ENCODE measurements around the gene TPMT.
"Not testable (repeated sequence)": the region's sequence is repeated elsewhere in the genome, so short reads cannot be mapped to it uniquely, and the experiment has no call there.

Gene TPMT

DNA sequence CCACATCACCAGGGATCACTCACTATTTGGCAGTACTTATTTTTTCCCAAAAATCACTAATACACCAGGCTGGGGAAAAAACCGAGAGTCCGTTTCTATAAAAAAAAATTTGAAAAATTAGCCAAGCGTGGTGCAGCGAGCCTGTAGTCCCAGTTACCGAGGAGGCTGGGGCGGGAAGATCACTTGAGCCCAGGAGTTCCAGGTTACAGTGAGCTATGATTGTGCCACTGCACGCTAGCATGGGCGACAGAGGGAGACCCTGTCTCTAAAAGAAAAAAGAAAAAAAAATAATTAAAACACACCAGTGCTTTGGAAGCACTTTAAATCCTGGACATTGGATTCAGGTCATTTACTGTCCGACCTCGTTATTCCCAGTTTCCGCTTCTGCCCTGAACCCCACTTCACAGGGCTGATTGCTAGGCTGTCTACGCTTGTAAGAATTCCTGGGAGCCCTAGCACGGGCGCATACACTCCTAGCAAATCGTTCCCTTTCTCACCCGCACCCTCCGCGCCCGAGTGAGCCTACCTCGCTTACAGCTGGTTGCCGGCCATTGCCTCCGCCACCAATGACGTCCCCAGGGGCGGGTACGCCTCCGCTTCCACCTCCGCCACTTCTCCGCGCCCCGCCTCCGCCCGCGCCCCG is at the start of gene TPMT:
Gene TPMT, minus strand, starts transcription at position 571 of the 643 bp plus-strand sequence. CDS start 5,950 bp downstream, outside the sequence.
- no peak for DNase-seq

DNA sequence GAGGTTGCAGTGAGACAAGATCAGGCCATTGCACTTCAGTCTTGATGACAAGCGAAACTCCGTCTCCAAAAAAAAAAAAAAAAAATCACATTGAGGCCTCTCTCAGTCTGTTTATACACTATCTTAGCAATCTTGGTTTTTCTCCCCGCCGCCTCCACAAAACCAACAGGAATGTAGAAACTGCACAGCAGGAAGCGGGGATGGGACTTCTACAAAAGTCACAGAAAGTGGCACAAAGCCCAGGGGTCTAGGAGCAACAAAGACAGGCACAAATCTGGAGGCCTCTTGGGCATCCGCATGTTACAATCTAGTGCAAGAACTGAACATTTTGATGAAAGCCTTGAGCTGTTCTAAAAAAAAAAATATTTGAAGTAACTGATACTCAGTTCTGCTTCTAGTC is 48.9 kb upstream of the TPMT start:
- no peak for DNase-seq

DNA sequence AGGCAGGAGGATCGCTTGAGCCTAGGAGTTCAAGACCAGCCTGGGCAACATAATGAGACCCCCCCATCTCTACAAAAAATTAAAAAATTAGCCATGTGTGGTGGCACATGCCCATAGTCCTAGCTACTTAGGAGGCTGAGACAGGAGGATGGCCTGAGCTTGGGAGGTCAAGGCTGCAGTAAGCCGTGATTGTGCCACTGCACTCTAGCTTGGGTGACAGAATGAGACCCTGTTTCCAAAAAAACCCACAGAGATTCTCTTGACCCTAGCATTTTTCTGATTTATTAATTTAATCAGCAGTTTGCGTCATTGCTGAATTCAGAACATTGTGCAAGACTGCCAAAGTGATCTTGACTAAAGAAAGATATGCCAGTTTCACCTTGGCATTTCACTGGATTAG is 37.1 kb upstream of the TPMT start:
- no peak for DNase-seq

DNA sequence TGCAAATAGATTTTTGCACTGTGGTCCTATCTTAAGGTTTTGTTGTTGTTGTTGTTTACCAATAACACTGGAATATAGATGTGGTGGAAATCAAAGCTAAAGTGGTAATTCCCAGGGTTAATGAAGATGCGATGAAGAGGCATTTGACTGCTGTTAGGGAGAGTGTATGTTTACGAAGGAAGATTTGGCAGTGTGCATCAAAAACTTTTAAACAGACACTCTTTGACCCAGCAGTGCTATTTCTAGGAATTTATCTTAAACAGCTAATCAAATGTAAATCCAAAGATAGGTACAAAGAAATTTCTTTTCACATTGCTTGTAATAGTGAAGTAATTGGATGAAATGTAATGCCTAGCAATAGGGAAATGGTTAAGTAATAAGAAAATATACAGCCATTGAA is 34.3 kb upstream of the TPMT start:
- DNase-seq: no peak

DNA sequence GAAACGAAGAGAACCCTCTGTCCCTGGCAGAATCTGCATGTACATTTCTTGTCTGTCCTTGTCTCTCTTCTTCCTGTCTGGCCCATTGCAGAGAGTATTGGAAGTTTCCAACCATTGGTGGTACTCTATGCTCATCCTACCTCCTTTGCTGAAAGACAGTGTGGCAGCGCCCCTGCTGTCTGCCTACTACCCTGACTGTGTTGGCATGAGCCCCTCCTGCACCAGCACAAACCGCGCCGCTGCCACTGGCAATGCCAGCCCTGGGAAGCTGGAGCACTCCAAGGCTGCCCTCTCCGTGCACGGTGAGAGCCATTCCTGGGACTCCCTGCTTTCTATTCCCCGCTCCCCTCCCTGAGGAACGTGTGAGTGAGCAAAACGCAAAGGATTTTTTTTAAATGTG is 32.8 kb upstream of the TPMT start:
- no peak for DNase-seq

DNA sequence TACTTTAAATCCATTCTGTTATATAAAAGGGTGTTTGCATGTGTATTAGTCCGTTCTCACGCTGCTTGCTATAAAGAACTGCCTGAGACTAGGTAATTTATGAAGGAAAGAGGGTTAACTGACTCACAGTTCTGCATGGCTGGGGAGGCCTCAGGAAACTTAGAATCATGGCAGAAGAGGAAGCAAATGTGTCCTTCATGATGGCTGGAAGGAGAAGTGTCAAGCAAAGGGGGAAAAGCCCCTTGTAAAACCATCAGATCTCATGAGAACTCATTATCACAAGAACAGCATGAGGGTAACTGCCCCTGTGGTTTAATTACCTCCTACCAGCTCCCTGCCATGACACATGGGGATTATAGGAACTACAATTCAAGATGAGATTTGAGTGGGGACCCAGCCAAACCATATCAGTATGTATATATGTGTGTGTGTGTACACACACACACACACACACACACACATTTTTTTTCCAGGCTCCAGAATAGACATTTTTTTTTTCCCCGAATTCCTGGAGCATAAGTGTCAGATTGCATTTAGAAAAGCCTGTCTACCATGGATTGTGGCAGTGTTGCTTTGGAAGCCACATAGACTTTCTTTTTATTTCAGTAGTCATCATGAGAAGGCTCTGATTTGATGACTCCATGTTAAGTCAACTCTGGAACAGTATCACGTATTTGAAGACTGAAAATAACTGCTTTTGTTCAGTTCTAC is 31.8 kb upstream of the TPMT start:
- peak; percentile 46 to 77 for DNase-seq

DNA sequence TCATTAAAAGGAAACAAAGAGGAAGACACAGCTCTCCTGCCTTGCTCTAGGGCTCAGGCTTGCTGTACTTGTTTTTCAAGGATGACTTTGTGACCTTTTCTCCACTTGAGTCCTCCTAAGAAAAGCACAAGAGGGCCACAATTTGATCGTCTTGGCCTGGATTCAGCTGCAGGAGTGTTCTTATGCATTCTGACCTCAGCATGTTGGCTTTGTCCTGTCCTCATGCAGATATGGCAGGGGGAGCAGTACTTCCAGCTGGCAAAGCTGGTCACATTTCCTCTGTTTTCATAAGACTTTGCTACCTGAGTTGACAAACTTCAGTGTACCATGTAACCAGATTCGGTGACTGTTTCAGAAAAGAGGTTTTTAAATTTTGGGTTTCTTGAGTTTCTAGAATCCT is 31.2 kb upstream of the TPMT start:
- DNase-seq: no peak

DNA sequence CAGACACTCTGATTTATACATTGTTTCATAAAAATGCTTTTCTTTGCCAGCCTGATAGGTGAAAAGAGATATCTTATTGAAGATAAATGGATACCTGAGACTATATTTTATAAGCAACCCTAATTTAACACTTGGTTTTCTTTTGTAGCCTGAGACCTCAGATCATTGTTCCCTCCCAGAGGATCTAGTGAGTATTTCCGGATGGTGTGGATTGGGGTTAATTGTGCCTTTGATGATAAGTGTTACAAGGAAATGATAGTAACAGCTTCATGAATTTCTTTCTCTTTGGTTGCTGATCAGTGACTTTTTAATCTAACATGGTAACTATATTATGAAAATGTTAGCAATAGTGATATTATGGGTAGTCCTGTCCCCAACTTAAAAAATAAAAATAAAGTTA is 30.7 kb upstream of the TPMT start:
- DNase-seq: no peak

DNA sequence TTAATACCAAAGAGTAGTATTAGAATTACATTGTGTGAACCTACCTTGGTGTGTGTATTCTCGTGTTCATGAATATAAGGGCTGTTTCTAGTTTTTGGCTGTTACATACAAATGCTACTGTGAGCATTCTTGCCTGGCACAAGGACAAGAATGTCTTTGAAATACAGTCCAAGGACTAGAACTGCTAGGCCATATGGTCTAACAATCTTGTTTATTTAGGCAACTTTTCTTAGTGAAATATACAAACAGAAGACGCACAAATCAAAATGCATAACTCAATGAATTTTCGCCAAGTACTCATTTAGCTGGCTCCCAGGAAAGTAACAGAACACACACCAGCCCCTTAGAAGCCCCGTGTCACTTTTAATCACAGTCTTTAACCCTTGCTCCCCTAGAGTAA is 28.9 kb upstream of the TPMT start:
- DNase-seq: no peak

DNA sequence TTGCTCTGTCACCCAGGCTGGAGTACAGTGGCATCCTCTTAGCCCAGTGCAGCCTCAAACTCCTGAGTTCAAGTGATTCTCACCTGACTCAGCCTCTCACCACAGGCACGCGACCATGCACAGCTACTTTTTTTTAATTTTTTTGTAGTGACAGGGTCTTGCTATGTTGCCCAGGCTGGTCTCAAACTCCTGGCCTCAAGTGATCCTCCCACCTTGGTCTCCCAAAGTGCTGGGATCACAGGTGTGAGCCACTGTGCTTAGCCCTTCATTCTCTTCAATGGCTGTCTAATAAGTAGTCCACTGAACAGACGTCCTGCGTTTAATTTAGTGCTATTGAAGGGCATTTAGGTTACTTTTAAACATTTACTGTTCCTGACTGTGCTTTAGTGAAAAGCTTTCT is 27.7 kb upstream of the TPMT start:
- no peak for DNase-seq

DNA sequence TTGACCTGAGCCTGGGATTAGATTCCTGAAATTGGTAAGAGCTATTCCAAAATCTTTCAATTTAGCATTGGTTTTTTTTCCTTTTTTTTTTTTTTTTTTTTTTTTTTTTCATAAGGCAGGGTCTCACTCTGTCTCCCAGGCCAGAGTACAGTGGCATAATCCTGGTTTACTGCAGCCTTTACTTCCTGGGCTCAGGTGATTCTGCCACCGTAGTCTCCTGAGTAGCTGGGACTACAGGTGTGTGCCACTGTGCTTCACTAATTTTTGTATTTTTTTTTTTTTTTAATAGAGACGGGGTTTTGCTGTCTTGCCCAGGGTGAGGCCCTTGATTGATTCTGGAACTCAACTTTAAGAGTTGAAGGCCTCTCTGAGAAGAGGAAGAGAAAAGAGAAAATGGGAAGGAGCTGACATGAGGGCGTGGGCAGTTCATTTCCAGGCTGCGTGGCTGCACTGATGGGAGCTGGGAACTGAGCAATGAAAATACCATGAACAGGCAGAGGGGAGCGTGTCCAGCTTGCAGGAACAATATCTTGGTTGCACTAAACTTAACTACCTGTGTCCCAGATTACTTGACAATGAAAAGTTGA is 25.0 kb upstream of the TPMT start:
- DNase-seq: peak; percentile 78

DNA sequence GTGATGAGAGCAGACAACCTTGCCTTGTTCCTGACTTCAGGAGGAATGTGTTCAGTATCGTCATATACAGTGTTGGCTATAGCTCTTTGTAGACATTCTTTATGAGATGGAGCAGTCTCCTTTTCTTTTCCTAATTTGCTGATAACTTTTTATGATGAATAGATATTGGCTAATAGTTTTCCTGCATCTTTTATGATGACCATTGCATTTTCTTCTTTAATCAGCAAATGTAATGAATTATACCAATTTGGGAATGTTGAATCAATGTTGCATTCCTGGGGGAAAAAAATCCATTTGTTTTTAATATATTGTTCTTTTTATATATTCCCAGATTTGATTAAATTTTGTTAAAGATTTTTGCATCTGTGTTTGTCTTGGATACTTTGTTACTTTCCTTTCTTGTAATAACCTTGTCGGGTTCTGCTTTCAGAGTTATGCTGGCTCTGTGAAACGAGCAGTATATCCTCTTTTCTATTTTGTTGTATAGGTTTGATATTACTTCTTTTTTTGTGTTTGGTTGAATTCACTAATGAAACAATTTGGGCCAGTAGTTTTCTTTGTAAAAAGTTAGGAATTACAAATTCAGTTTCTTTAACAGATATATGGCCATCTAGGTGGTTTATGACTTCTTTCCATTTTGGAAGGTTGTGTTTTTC is 24.2 kb upstream of the TPMT start:
- DNase-seq: peak; percentile 19 to 32

DNA sequence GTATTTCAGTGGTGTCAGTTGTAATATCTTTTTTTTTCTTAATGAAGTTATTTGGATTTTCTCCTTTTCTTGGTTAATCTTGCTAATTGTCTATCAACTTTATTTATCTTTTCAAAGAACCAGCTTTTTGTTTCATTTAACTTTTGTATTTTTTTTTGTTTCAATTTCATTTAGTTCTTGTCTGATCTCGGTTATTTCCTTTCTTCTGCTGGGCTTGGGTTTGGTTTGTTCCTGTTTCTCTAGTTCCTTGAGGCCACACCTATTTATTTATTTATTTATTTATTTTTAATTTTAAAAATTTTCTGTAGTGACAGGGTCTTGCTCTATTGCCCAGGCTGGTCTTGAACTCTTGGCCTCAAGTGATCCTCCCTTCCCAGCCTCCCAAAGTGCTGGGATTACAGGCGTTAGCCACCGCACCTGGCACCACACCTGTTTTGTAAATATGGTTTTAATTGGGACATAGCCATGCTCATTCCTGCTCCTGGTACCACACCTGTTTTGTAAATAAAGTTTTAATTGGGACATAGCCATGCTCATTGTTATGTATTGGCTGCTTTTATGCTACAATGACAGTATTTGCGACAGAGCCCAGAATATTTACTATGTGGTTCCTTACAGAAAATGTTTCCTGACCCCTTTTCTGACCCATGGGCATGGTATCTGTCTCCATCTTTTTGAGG is 22.5 kb upstream of the TPMT start:
- DNase-seq: peak; percentile 47 to 48

DNA sequence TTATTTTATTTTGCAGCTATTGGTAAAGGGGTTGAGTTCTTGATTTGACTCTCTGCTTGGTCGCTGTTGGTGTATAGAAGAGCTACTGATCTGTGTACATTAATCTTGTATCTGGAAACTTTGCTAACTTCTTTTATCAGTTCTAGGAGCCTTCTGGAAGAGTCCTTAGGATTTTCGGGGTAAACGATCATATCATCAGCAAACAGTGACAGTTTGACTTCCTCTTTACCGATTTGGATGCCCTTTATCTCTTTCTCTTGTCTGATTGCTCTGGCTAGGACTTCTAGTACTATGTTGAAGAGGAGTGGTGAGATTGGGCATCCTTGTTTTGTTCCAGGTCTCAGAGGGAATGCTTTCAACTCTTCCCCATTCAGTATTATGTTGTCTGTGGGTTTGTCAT is 21.3 kb upstream of the TPMT start:
- DNase-seq: not testable (repeated sequence)

DNA sequence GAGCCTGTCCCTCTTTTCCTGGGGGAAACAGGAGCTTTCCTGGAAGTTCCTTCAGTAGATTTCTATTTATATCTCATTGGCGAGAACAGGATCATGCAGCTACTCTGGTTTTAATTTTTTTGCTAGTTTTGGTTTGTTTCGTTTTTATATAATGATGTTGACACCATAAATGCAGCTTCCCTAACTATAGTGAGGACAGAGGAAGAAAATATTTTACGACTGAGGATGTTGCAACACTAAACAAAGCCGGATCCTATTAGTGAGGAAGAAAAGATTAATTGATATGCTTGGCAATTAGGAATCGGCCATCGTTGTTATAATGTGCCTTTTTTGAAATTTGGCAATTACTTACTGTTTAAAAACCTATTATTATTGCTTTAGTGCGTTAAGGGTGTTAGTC is 17.0 kb upstream of the TPMT start:
- peak; percentile 62 to 76 for DNase-seq

DNA sequence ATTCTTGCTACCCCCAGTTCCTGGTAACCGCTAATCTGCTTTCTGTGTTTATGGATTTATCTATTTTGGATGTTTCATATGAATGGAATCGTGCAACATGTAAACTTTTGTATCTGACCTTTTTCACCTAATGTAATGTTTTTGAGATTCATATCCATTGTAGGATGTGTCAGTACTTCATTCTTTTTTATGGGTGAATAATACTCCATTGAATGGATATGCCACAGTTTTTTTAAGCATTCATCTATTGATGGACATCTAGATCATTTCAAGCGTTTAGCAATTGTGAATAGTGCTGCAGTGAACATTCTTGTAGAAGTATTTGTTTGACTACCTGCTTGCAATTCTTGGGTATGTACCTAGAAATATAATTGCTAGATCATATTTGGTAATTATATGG is 13.4 kb upstream of the TPMT start:
- DNase-seq: no peak

DNA sequence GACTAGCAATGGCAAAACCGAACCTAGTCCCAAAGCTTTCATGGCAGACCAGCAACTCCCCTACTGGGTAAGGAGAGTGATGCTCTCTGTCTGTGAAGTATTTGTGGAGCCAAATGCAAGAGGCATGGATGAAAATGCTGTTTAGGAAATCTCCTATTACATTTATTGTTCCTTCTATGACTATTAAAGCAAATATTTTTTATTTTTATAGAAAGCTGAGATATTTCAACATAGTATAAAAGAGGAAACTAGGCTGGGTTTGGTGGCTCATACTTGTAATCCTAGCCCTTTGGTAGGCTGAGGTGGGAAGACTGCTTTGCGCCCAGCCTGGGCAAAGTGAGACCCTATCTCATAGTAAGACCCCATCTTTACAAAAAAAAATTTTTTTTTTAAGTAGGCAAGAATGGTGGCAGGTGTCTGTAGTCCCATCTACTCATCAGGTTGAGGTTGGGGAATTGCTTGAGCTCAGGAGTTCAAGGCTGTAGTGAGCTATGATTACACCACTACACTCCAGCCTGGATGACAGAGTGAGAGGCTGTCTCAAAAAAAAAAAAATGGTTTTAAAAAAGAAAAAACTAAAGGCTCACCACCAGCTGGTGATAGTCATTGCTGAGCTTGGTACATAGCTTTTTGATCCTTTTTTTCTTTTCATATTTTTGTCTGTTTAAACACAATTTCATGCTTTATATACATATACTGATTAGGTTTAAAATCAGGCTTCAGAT is 11.6 kb upstream of the TPMT start:
- DNase-seq: peak; percentile 53 to 55

DNA sequence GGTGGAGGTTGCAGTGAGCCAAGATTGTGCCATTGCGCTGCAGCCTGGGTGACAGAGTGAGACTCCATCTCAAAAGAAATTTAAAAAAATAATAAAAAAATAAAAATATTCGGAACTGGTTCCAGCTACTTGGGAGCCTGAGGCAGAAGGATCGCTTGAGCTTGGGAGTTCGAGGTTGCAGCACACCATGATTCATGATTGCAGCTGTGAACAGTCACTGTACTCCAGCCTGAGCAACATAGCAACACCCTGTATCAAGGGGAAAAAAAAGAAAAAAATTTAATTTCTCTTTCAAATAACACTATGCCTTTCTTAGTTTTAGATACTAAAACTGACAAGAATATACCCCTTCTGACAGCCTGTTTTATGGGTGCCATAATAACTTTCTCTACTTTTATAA is 10.9 kb upstream of the TPMT start:
- peak in 1 of 2 donors; percentile 43 for DNase-seq

DNA sequence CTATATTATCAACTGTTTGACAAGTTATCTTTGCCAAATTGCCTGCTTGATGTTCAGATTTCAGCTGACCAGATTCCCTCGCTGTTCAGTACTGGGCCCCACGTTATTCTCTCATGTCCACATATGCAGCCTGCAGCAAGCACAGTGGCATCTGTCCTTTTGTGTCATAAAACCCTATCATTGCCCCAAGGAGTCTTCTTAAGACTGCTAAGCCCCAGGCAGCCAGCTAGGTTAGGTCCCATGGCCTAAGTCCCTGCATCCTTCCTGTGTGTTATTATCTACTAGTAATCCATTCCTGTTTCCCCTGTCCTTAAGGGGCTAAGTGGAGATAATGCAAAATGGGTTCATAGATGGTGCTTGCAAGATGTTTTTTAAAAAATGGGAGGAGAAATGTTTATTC is 7.5 kb upstream of the TPMT start:
- DNase-seq: no peak

DNA sequence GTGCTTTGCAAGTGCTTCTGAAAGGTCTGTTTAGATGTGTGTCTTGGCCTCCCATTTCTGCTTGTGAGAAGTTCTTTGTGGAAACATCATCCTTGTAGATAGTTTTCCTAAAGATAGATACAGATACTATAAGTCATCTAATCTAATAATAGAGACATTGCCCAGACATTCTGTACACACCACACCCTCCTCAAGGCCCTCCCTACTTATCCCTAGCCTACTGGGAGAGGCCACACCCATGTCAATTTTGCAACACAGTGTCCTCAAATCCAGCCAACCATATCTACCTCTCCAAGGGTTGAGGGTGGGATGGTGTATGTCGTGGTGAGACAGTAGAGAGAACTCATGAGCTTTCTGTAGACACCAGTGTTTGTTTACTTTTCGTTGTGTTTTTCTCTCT is 6.6 kb upstream of the TPMT start:
- DNase-seq: no peak

DNA sequence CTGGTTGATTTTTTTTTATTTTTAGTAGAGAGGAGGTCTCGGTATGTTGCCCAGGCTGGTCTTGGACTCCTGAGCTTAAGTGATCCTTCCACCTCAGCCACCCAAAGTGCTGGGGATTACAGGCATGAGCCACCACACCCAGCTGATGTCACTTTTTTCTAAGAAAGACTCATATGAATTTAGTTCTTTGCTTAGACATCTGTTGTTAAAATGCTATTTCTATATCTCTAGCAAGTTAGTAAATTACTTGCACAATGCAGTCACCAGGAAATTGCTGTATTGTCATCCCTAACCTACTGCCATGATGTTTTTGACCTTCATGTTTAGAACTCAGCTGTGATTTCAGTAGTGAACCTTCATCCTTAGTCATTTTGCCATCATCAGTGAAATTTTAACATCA is 6.0 kb upstream of the TPMT start:
- DNase-seq: peak; percentile 22 to 34

DNA sequence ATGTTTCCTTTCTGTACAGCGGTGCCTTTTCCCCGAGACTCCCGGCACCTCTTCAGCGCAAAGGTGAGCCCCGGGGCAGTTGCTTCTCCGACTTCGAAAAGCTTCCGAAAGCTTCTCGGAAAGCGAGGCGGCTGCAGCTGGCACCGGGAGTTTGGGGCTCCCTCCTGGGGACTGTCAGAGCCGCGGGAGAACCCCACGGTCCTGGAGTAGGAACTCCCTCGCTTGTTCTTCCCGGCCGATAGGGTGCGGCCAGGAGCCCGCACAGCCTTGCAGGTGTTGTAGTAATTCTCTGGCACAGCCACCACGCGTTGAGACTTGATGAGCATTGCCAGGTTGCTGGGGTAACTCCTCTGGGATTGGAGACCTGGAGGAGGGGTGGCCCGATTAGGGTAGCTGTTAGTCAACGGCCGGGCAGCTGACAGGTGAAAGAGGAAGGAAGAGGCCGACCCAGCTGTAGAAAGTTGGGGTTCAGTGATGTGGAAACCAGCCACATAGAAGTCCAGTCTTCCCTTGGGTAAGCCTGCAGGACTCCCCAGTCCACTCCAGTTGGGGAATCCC is 1.1 kb upstream of the TPMT start:
- peak; percentile 47 to 67 for DNase-seq
